GM21447 (cell line): Measurements from ENCODE around the gene RAPGEF3.

ENCODE experiments used
- ATAC-seq: cut with Tn5 transposase; IDR thresholded peaks from one replicate; pipeline ENCODE4 v1.9.1; 2021; ENCODE audit not compliant: unreplicated experiment

The RAPGEF3 gene

GRCh38 chr12:47790676-47791350 lies 32.1 kb upstream of the RAPGEF3 start:
- no peak for ATAC-seq

- no peak for ATAC-seq
These were observed 31.2 kb upstream of the RAPGEF3 start for GRCh38 chr12:47789712-47790489.

DNA sequence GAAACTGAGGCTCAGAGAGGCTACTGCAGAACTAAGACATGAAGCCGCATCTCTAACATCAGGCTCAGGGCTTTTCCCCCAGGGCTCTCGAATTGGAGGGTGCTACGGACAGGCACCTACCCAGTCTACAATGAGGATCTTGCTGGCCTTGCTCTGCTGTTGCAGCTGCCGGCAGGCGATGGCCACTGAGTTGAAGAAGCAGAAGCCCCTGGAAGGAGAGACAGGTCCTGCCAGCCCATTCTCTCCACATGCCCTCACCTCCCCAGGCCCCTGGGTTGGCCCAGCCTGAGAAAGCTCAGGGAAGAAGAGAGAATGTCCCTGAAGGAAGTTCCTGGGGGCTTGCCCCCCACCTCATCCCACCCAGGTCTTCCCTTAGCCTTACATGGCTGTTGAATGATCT lies 30.5 kb upstream of the RAPGEF3 start:
- ATAC-seq: no peak

- ATAC-seq: no peak
These were observed 29.1 kb upstream of the RAPGEF3 start for GRCh38 chr12:47787596-47788319.

- no peak for ATAC-seq
These were observed 28.1 kb upstream of the RAPGEF3 start for GRCh38 chr12:47786662-47787280.

DNA sequence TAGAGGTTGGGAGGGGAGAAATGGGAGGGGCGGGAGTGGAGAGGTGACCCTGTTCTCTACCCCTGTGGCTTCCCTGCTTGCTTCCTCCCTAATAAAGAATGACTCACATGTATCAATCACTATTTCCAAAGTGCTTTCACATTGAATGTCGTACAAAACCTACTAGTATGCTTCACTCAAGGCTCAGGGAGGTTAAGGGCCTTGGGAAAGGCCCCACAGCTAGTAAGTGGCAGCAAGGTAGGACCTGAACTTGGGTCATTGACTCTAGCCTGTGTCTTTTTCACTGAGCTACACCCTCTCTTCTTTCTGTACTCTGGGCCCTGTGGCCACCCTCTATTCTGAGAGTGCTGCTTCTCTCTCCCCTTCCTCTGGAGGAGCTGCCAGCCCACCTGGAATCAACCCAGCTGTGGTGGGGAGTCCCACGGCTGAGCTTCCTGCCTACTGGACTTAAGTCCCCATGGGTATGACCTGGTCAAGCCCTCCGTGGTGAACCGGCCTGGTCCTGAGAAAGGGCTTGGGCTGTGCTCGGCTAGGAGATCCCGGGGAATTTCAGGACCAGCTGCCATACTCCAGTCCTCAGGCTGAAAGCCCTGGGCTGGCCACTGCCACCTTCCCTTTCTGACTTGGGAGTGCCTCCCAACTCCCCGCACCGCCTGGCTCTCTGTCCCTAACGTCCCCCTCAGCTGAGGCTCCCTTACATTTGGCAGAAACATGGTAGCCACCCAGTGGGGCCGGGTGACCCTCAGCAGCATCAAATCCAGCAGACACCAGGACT lies 27.4 kb upstream of the RAPGEF3 start:
- ATAC-seq: no peak

DNA sequence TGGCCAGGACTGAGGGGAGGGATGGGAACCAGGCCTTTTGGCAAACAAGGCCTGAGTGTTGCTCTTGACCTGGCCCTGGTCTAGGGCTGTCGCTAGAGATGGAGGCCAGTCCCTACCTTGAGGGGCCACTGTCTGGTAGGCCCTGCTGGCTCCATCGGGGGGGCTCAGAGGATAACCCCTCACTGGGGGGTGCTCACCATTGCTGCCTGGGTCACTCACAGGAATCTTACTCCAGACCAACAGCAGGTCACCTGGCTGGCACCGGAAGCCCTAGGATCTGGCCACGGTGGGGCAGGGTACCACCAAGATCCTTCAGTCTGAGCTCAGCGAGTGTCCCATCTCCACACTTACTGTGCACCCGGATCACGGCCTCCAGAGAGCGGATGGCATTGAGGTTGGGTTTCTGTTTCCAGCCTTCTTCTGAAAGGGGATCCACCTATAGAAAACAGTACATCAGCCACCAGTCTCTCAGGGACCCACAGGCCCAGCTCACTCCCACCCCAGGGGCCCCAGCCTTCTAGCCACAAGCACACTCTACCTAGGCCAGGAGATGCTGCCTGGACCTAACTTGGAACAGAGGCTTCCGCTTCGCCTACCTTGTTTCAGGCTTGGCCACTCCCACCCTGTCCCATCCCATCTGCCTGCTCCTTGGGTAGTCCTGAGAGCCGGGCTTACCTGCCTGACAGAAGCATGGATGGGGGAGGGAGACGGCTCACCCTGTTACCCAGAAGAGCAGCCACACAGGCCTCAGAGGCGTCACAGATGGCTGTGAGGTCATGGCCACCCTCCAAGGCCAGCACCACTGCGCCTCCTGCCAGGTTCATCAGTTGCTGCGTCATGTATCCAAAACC lies 26.6 kb upstream of the RAPGEF3 start:
- no peak for ATAC-seq

- no peak for ATAC-seq
These were observed 25.4 kb upstream of the RAPGEF3 start for GRCh38 chr12:47783821-47784819.

DNA sequence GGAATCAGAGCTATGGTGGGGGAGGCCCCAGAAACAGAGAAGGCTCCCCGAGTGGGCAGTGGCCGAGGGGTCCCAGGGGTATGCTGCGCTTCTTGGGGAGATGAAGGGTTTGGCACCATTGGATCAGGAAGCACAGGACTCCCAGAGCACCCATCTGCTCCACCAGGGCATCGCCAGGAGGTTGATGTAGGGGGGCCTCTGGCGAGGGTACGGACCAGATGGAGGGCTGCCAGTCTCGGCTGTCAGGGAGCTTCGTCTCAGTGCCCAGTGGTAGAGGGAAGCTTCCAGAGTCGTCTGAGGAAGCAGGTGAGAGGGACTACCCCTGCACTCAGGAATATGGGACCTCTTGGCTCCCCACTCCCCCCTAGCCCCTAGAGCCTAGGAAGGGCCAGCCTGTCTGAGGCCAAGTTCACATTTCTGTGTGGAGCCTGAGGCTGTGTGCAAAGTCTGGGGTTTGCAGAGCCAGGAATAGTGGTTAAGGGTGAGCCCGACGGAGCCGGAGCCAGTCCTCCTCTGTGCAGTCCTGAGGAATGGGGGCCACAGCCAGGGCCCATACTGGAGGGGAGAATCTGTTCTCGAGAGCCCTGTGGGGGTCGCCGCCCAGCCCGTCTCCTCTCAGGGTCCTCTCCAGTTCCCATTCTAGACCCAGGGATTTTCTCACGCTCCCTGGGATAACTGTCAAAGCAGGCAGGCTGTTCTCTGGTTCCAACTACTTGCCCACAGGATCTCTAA lies 24.5 kb upstream of the RAPGEF3 start:
- ATAC-seq: no peak

DNA sequence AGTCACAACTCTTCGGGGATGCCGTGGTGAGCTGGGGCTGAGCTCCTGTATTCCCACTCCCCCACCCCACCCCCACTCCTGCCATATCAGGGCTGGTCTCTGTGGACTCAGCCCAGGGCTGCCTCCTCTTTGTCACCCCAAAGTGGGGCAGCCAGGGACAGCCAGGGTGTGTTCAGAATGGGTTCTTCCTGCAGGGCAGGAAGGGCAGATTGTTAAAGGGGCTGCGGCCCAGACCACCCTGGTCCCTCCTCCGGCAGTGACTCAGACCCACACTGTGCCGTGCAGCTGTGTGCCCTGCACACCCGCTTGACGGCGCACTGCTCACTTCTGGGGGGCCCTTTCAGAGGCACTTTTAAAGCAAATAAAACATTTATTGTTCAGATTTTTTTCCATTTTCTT lies 23.7 kb upstream of the RAPGEF3 start:
- ATAC-seq: no peak

DNA sequence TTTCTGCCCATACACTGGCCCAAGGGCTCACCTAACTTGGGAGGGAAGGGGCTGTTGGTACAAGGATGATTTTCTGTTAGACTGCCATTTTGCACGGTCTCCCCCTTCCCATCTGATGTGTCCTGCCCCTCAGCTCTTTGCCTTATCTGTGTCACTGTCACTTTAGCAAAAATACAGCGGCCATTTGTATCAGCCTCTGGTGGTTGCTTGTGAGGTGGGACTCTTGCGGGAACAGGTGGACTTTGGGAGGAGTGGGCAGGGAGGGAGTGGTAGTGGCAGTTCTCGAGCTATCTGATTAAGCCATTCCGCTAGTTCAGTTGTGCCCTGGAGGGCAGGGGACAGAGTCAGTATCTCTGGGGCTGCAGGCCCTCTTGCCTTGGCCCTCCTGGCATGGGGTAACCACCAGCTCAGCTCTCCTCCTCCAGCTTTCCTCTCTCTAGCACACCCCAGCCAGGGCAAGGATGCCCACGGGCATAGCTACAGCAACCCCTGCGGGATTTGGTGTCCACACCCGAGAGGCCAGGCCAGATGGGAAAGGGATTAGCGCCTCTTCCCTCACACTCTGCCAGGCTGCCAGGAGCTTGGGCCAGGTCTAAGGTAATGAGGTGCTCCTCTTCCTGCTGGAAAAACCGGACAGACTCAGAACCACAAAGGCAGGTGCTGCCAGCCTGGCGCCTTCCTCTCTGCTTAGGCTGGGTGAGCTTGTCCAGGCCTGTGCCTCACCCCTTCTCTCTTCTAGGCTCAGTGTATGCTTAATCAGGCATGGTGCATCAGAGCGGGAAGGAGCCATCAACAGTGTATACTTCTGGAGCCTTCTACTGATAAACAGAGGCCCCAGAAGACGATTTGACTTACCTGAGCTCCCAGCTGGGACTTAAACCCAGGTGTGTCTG lies 23.0 kb upstream of the RAPGEF3 start:
- ATAC-seq: no peak

GRCh38 chr12:47779943-47780504 lies 21.3 kb upstream of the RAPGEF3 start:
- no peak for ATAC-seq

DNA sequence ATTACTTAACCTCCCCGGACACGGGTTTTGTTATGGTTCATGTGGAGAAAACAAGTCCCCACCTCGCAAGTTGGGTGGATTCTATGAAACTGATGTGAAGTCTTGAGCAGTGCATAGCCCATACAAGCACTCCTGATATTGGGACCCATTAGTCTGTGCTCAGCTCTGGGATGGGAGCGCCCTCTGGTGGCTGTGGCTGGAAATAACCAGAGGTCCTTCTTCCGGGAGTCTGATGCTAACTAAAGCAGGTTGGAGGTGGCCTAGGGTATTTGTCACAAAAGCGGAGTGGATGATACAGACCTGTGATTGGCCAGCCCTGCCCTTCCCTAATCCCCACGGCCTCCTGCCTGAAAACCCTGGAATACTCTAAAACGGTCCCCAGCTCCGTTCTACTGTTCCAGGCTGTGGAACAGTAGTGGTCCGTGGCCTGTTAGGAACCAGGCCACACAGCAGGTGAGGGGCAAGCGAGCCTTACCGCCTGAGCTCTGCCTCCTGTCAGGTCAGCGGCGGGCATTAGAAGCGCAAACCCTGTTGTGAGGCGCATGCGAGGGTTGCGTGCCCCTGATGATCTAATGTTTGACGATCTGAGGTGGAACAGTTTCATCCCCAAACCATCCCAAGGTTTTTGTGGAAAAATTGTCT lies 20.7 kb upstream of the RAPGEF3 start:
- ATAC-seq: peak; percentile 80

- no peak for ATAC-seq
These were observed 20.2 kb upstream of the RAPGEF3 start for GRCh38 chr12:47778881-47779280.

DNA sequence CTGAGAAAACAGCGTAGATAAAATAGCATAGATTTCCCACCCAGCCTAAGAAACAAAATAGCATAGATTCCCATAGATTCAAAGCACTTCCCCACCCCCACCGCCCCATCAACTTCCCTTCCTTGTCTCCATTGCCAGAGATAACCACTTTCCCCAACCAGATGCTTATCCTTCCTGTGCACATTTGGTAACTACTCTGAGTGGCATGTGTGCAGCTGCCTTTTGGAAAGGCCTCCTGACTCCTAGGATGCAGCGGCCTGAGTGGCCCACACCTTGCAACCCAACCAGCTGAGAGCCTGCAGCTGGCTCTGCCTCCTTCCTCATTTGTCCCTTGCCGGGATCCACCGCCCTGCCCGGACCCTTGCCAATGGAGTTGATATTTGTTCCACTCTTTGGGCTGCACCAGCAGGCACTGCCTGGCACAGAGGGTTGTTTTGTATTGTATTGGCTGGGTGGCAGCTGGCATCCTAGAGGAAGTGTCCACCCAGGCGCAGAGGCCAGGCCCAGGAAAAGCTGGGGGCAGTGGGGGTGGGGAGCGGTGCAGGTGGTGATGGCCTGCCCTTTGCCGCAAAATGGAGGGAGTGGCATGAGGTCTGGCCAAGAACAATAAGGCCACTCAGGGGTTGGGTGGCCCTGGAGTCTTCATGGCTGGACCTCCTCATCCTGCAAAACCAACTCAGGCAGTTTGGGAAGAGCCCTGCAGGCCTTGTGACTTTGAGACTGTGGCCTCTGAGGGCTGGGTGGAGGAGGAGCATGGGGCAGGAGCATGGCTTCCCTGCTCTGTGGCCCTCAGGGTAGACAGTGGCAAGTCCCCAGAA lies 19.3 kb upstream of the RAPGEF3 start:
- no peak for ATAC-seq
